ENCODE measurements around the gene HES3.
A peak's percentile ranks its signal among the peaks of the same experiment; 100 is the strongest.

HES3 gene

DNA sequence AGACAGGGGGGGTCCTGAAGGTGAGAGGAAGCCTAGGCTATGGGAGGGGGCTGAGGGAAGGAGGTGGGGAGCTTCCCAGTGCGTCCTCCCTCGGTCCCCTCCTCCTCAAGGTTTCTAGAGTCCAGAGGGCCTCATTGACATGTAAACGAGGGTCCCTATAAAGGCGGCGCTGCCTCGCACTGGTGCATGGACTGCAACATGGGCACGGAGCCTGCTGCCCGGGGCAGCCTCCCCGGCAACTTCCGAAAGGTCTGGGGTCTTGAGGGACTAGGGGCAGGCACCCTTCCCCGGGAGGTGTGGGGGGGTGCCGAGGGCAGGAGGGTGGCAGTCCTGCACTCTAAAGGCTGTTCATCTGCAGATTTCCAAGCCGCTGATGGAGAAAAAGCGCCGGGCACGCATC is at the start of gene HES3:
Gene HES3, plus strand, starts transcription at position 187 of the 400 bp plus-strand sequence. Its CDS starts 187 bp downstream, at position 374.
- no peak for DNase-seq

GRCh38 chr1:6197746-6198427 is 46.1 kb upstream of the HES3 start:
- no peak for DNase-seq

DNA sequence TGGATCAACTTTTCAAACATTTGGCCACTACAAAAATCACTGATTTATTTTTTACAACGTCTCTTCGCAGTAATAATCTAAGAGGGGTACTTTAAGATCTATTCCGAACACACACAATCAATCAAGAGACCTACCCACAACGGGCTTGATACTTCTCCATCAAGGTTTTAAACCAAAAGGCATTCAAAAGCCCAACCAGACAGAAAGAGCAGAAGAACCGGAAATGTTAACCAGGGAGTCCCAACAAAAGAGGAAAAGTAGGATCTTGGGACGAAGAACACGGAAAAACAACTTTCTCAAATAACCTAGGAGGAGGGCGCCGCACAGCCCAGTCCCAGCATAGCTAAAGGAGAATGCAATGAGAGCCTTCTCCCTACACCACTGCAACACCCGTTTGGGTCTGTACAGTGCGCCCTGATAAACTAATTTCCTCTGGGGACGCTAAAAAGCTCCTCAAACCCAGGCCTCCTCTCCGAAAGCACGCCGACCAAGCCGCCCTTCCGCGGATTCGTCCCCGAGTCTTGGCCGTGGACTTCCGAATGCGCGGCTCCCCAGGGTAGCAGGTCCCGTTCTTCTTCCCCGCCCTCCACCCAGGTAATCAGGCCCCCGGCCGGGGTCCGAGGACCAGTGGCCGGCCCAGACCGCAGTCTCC is 45.2 kb upstream of the HES3 start:
- peak in 1 of 51 donors; percentile 35 for DNase-seq

DNA sequence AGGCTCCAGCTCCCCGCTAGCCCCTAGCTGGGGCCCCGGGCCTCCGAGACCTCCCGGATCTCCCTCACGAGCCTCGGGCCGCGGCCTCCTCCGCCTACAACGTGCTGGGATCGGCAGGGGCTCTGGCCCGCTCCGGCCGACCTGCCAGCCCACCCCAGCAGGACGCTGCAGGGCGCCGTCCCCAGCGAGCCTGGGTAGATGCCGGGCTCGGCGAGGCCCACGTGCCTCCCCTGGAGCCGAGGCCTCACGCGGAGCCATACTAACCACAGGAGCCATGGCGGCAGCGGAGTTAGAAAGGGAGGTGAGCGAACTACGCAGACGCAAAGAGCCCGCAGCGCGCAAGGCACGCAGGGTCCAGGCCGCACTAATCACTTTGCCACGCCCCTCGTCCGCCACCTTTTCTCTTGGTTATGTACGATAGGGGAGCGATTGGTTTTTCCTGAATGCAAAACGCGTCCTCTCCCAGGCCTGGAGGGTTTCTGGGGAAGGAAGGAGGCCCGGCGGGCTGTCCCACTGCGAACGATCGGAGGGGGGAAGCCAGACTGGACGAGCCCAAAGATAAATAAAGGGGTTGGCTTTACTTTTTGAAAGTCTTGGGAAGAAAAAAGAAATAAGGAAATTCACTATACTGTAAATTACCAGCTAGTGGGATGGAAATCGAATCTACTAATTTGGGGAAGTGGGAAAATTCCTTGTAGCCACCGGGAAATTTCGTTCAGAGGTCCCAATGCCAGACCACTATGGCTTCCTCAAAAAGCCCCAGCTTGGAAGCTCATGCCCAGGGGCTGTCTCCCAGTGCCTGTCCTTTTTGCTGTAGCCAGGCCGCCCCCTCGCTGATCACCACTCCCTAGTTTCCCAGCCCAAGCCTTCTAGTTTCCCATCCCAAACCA is 44.4 kb upstream of the HES3 start, which contains the start of gene RPL22:
Gene RPL22, minus strand, starts transcription at position 298 of the 890 bp plus-strand sequence. Its CDS starts 22 bp downstream, at position 276.
- DNase-seq, result peak; percentile 77 to 99 (median 95)

DNA sequence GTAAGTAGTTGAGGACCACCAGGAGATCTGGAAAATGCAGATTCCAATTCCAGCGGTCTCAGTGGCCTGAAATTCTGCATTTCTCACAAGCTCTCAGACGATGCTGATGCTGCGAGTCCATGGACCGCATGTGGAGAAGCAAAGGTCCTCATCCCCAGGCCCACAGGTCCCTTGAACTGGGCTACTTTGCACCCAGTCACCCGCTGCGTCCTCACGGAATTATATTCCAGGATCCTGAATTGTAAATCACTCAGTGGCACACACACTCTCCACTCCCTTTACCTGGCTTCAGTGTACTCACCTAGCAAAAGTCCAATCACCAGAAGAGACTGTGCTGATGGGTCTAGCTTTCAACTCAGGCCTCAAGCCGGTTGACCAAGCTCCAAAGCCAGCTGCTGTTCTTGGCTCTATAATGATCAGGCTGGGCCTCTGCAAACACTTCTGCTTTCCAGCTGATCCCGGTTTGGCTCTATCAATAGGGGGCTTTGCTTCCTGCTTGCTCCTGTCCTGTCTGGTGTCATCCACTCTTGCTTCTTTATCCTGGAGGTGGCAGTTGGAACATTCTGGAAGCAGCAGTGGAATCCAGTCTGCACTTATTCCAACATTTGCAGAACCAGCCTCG is 43.7 kb upstream of the HES3 start:
- DNase-seq, result no peak

- no peak for DNase-seq
Measured at GRCh38 chr1:6202256-6202655, 41.7 kb upstream of the HES3 start.

DNA sequence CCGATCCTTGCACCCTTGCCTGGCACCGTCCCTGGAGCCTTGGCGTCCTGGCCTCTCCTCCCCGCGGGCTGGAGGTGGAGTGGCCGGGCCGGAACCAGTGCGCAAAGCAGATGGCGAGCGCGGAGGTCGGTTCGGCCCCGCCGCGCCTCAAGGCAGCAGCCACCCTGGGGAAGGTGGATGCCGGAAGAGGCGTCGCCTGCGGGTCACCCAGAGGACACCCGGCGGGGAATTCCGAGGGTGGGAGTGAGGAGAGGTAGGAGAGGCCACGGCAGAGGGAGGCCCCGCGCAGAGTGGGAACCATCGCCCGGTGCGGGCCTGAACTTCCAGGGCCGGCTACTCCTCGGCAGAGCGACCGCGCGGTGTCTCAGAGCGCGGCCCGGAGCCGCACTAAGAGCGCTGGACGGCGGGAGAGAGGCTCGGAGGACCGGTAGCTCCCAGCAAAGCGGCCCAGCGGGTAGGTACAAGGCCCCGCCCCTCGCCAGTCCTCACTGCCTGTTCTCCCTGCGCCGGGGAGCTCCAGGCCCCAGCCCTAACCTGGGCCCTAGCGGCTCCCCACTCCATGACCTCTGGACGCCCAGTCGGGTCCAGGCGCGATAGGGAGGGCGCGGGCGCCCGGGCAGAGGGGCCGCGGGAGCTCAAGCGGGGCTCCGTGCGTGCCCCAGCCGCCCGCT is 38.0 kb upstream of the HES3 start, which contains the start of gene RNF207:
Gene RNF207, plus strand, starts transcription at position 271 of the 671 bp plus-strand sequence. CDS start 417 bp downstream, outside the sequence.
- DNase-seq, result no peak

DNA sequence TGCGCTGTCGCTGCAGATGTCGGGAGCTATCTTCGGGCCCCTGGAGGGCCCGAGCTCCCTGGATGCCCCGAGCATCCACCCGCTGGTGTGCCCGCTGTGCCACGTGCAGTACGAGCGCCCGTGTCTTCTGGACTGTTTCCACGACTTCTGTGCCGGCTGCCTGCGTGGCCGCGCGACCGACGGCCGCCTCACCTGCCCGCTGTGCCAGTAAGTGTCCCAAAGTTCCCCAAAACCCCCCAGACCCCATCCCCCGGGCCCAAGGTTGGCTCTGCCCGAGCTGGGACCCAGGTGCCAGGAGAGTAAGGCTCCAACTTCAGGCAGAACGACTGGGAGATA is 37.5 kb upstream of the HES3 start:
- DNase-seq, result no peak

- DNase-seq, result no peak
Measured at GRCh38 chr1:6207075-6207885, 36.7 kb upstream of the HES3 start.

DNA sequence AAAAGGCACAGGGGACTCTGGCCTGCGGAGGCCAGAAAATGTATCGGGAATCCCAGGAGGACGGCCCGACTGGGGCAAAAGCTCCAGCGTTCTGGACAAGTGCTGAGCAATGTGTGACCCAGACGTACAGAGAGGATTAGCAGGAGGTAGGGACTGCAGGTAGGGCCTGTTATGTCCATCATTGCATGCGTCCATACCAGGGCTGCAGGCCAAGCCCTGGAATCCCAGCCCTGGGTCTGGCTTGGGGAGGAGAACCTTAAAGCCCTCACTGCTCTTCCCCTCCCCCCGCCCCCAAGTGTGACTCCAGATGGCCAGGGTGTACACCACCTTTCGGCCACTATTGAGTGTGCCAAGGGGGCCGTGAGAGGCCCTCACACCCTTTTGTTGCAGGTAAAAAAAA is 36.1 kb upstream of the HES3 start:
- DNase-seq, result no peak

DNA sequence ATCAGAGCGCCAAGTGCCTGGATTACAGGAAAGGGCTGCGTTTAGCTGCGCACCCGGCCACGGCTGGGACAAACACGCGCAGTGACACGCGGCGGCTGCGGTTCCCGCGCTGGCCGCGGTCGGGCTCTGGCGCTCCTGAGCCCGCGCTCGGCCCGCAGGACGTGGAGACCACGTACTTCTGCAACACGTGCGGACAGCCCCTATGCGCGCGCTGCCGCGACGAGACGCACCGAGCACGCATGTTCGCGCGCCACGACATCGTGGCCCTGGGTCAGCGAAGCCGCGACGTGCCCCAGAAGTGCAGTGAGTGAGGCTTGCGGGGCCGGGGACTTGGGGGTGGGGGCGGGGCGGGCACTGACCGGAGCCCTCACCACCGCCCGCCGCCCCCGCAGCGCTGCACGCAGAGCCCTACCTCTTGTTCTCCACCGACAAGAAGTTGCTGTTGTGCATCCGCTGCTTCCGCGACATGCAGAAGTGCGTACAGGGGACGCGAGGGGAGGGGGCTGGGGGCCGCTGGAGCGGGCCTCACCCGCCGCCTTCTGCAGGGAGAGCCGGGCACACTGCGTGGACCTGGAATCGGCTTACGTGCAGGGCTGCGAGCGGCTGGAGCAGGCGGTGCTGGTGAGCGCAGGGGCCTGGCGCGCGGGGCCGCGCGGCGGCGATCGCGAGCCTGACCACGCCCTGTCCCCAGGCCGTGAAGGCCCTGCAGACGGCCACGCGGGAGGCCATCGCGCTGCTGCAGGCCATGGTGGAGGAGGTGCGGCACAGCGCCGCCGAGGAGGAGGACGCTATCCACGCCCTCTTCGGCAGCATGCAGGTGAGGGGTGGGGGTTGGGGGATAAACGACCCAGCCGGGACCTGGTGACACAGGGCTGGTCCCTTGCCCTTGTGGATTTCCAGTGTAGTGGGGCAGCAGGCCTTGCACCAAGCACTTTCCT is 35.0 kb upstream of the HES3 start:
- DNase-seq, result peak in 29 of 51 donors; percentile 5 to 55 (median 21)

GRCh38 chr1:6209661-6210580 is 34.1 kb upstream of the HES3 start:
- no peak for DNase-seq

GRCh38 chr1:6210591-6211355 is 33.2 kb upstream of the HES3 start:
- DNase-seq, result no peak

GRCh38 chr1:6211731-6212130 is 32.2 kb upstream of the HES3 start:
- no peak for DNase-seq

DNA sequence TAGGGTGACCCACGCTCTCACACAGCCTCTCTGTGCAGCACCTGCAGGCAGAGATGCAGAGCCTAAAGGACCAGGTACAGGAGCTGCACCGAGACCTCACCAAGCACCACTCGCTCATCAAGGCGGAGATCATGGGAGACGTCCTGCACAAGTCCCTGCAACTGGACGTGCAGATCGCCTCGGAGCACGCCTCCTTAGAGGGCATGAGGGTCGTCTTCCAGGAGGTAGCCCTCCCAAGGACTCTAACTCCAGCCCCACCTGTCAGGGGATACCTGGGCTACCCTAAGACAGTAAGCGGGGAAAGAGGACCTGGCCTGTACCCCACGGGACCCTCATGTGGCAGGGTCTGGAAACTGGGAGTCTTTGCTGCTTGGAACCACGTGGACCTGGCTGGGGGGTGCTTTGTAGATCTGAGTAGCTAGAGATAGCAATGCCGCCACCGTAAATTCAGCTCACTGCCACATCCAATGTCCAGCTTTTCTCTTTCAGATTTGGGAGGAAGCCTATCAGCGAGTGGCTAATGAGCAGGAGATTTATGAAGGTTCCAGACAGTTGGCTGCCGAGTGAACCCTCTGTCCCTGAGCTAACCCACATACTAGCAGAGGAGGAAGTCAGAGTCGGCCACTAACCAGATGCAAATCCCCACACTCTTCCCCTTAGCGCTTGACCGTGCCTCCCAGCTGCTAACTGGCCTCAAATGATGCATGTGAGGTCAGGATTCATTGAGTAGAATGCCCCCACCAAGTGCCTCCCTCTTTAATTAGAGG is 31.6 kb upstream of the HES3 start:
- no peak for DNase-seq
